ENCODE results near the gene ALK.

The ALK gene

DNA sequence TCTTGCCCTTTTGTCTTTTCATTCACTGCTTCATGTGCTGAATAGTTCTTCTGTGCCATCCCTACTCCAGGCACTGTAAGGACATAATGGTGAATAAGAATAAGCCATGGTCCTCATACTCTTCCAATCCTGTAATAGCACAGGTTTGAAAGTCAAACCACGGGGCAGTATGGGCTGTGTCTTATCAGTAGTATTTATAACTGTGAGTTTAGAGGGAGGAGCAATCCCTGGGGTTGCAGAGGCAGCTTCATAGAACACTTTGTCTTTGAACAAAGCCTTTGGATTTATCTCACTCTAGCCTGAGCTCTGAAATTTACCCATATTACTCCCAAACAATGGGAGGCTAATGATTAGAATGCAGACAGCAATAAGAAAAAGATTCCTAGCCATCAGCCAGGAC is 30.2 kb upstream of the ALK start:
- no peaks in the 10 kb centered on the region for H3K27me3 ChIP-seq (ENCODE audit: insufficient read depth, low read depth, severe bottlenecking)
- no peaks in the 10 kb centered on the region for H3K36me3 ChIP-seq
- DNase-seq = no peak
- no peak overlapping the region for H3K4me3 ChIP-seq (ENCODE audit: low read depth, low read length)
- no peaks in the 10 kb centered on the region for H3K9me3 ChIP-seq (ENCODE audit: severe bottlenecking)
- no peak overlapping the region for H3K27ac ChIP-seq
- TF ChIP-seq, protein P1, sequence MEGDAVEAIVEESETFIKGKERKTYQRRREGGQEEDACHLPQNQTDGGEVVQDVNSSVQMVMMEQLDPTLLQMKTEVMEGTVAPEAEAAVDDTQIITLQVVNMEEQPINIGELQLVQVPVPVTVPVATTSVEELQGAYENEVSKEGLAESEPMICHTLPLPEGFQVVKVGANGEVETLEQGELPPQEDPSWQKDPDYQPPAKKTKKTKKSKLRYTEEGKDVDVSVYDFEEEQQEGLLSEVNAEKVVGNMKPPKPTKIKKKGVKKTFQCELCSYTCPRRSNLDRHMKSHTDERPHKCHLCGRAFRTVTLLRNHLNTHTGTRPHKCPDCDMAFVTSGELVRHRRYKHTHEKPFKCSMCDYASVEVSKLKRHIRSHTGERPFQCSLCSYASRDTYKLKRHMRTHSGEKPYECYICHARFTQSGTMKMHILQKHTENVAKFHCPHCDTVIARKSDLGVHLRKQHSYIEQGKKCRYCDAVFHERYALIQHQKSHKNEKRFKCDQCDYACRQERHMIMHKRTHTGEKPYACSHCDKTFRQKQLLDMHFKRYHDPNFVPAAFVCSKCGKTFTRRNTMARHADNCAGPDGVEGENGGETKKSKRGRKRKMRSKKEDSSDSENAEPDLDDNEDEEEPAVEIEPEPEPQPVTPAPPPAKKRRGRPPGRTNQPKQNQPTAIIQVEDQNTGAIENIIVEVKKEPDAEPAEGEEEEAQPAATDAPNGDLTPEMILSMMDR (IDR thresholded peaks at IDR 0.05; ENCODE audit: low read depth, low read length) = no peak

DNA sequence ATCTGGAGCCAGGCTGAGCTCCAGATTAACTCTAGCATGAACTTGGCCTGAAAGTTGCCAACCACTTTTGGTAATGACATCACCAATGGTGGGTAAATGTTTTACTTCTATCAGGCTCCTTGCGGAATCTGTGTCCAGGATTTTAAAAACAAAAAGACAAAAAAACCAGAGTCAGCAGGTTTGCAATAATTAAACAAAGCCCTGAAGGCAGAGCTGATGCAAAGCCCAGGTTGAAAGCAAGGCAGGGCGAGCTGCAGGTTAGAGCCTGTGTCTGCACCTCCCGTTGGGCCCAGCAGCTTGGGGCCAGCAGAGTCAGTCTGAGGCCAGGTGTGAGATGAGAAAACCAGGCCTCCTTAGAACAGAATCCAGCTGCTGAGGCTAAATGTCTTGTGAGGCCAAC is 29.1 kb upstream of the ALK start:
- Histone ChIP-seq H3K27ac (no peak overlapping the region), H3K36me3 (no peaks in the 10 kb centered on the region), H3K4me3 (ENCODE audit: low read depth, low read length) (no peak overlapping the region), H3K9me3 (ENCODE audit: severe bottlenecking) (peaks cover under 1% of the 10 kb centered on the region), H3K27me3 (ENCODE audit: insufficient read depth, low read depth, severe bottlenecking) (no peaks in the 10 kb centered on the region)
- no peak for DNase-seq
- TF ChIP-seq, protein P1 (IDR thresholded peaks at IDR 0.05; ENCODE audit: low read depth, low read length) = no peak

DNA sequence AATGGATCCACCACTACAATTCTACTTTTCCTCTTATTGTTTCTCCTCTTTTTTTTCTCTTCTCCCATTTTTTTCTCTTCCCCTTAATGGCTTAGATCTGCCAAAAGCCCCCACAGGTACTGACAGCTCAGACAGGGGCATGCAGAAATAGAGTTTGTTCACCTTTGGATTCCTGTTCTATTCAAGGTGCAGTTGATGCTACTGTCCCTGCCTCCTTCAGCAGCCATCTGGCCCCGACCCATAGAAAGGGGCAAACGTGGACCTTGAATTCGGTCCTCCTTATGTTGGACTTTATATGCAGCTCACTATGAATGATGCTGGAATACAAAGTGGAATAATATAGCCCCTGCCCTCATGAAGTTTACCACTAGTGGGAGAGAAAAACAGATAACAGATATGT is 27.7 kb upstream of the ALK start:
- Histone ChIP-seq H3K27me3 (ENCODE audit: insufficient read depth, low read depth, severe bottlenecking) (no peaks in the 10 kb centered on the region), H3K9me3 (ENCODE audit: severe bottlenecking) (peaks cover 4% of the 10 kb centered on the region), H3K4me3 (ENCODE audit: low read depth, low read length) (no peak overlapping the region), H3K36me3 (no peaks in the 10 kb centered on the region), H3K27ac (no peak overlapping the region)
- no peak for DNase-seq
- TF ChIP-seq, protein P1 (IDR thresholded peaks at IDR 0.05; ENCODE audit: low read depth, low read length) = no peak

DNA sequence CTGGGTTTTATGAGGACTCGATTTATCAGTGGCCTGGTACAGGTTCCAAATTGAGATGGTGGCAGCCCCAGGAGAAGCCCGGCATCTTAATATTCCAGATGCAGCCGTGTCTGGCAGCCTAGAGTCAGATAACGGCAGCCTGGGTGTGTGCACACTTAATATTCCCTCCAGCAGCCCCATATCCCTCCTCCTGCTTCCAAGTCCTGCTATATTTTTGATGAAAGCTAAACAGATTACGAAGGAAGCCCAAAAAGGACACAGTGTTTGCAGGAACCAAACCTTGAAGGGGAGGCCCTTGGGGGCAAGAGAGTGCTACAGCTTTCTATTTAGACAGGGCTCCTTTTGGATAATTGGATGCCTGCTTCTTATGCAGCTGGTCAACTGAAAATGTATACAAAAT is 25.1 kb upstream of the ALK start:
- Histone ChIP-seq H3K9me3 (ENCODE audit: severe bottlenecking) (peaks cover 4% of the 10 kb centered on the region), H3K27me3 (ENCODE audit: insufficient read depth, low read depth, severe bottlenecking) (no peaks in the 10 kb centered on the region), H3K4me3 (ENCODE audit: low read depth, low read length) (no peak overlapping the region), H3K27ac (no peak overlapping the region), H3K36me3 (no peaks in the 10 kb centered on the region)
- TF ChIP-seq, protein P1 (IDR thresholded peaks at IDR 0.05; ENCODE audit: low read depth, low read length) = no peak
- no peak for DNase-seq

GRCh38 chr2:29942711-29943110 is 21.3 kb upstream of the ALK start:
- Histone ChIP-seq H3K9me3 (ENCODE audit: severe bottlenecking) (peaks cover 4% of the 10 kb centered on the region), H3K4me3 (ENCODE audit: low read depth, low read length) (no peak overlapping the region), H3K27me3 (ENCODE audit: insufficient read depth, low read depth, severe bottlenecking) (no peaks in the 10 kb centered on the region), H3K27ac (no peak overlapping the region), H3K36me3 (no peaks in the 10 kb centered on the region)
- TF ChIP-seq, protein P1 (IDR thresholded peaks at IDR 0.05; ENCODE audit: low read depth, low read length) = no peak
- DNase-seq = no peak

- Histone ChIP-seq H3K4me3 (ENCODE audit: low read depth, low read length) (no peak overlapping the region), H3K27ac (no peak overlapping the region), H3K36me3 (no peaks in the 10 kb centered on the region), H3K9me3 (ENCODE audit: severe bottlenecking) (peaks cover 4% of the 10 kb centered on the region), H3K27me3 (ENCODE audit: insufficient read depth, low read depth, severe bottlenecking) (no peaks in the 10 kb centered on the region)
- TF ChIP-seq, protein P1 (IDR thresholded peaks at IDR 0.05; ENCODE audit: low read depth, low read length) = no peak
- no peak for DNase-seq
These were observed 19.3 kb upstream of the ALK start for GRCh38 chr2:29940706-29941105.

All from WERI-Rb-1 (cell line).